HEK293 (cell line): Measurements from ENCODE around the gene SNRNP70.

Experiments
- CTCF ChIA-PET: fragments of 350-600 bp; formaldehyde crosslinking; extraction: SDS; loops from one replicate; lab custom pipeline; 2021; ENCODE audit warnings: antibody characterized with exemption; lab: Yijun Ruan, JAX
- POLR2A ChIA-PET: fragments of 300-600 bp; formaldehyde crosslinking; extraction: SDS; loops from one replicate; lab custom pipeline; 2020; ENCODE audit warnings: antibody characterized with exemption, inconsistent platforms; lab: Yijun Ruan, JAX
- H3K27ac ChIP-seq: fragments of 200-500 bp; sonication (Bioruptor generic); 2 replicates; pipeline ENCODE4 v1.5.1; 2014; ENCODE audit warnings: low read depth, low read length, control low read depth, inconsistent platforms; ENCODE audit errors: extremely low read depth
- H3K36me3 ChIP-seq, 2 experiments: fragments of 200-500 bp in 1 of 2; sonication (Bioruptor generic) in 1 of 2; 1 replicate in 1 of 2; 2 replicates in 1 of 2; pipeline ENCODE4 v1.5.1; 2014 to 2017; ENCODE audit warnings: inconsistent platforms in 2 of 2, low read length in 2 of 2; ENCODE audit not compliant: control insufficient read depth in 2 of 2, insufficient read depth in 1 of 2
- H3K4me1 ChIP-seq: fragments of 200-500 bp; sonication (Bioruptor generic); 2 replicates; pipeline ENCODE4 v1.5.1; 2014; ENCODE audit warnings: mild to moderate bottlenecking, low read length, inconsistent platforms; ENCODE audit not compliant: control insufficient read depth, insufficient read depth
- H3K4me3 ChIP-seq: 2 replicates; pipeline ENCODE4 v1.5.1; 2011; ENCODE audit warnings: low read depth, mild to moderate bottlenecking, control low read depth, low read length, moderate library complexity
- H3K9me3 ChIP-seq: fragments of 200-500 bp; sonication (Bioruptor generic); 2 replicates; pipeline ENCODE4 v1.5.1; 2014; ENCODE audit warnings: low read depth, low read length, inconsistent platforms; ENCODE audit not compliant: control insufficient read depth, insufficient read depth
- GLIS2 ChIP-seq: fragments of 450-650 bp; formaldehyde crosslinking; IDR thresholded peaks from 2 replicates; pipeline ENCODE4 v1.5.1; 2016; ENCODE audit warnings: missing biosample characterization, missing genetic modification characterization
- OSR2 ChIP-seq: fragments of 450-650 bp; formaldehyde crosslinking; IDR thresholded peaks from 2 replicates; pipeline ENCODE4 v1.5.1; 2016; ENCODE audit warnings: missing biosample characterization, missing genetic modification characterization
- SP3 ChIP-seq: fragments of 450-650 bp; formaldehyde crosslinking; IDR thresholded peaks from 2 replicates; pipeline ENCODE4 v1.5.1; 2016; ENCODE audit warnings: missing biosample characterization, missing genetic modification characterization
- TCF7L2 ChIP-seq: IDR thresholded peaks from 2 replicates; pipeline ENCODE4 v1.6.1; 2011; ENCODE audit warnings: low read depth, mild to moderate bottlenecking, inconsistent platforms, low read length, moderate library complexity, borderline replicate concordance
- ZBTB17 ChIP-seq: fragments of 450-650 bp; formaldehyde crosslinking; IDR thresholded peaks from 2 replicates; pipeline ENCODE4 v1.5.1; 2016; ENCODE audit warnings: missing biosample characterization, missing genetic modification characterization
- ZFHX2 ChIP-seq: fragments of 450-650 bp; formaldehyde crosslinking; conservative IDR thresholded peaks from 2 replicates; pipeline ENCODE4 v1.5.1; 2016; ENCODE audit warnings: missing biosample characterization, missing genetic modification characterization
- ZNF133 ChIP-seq: fragments of 450-650 bp; formaldehyde crosslinking; IDR thresholded peaks from 2 replicates; pipeline ENCODE4 v1.5.1; 2016; ENCODE audit warnings: missing biosample characterization, missing genetic modification characterization
- ZNF138 ChIP-seq: fragments of 450-650 bp; formaldehyde crosslinking; IDR thresholded peaks from 2 replicates; pipeline ENCODE4 v1.5.1; 2016; ENCODE audit warnings: missing biosample characterization, missing genetic modification characterization, borderline replicate concordance
- ZNF354C ChIP-seq: fragments of 450-650 bp; formaldehyde crosslinking; IDR thresholded peaks from 2 replicates; pipeline ENCODE4 v1.5.1; 2016; ENCODE audit warnings: missing biosample characterization, missing genetic modification characterization, low read depth, borderline replicate concordance
- ZNF404 ChIP-seq: fragments of 450-650 bp; formaldehyde crosslinking; IDR thresholded peaks from 2 replicates; pipeline ENCODE4 v1.5.1; 2017; ENCODE audit warnings: missing biosample characterization, missing genetic modification characterization
- ZNF501 ChIP-seq: fragments of 450-650 bp; formaldehyde crosslinking; IDR thresholded peaks from 2 replicates; pipeline ENCODE4 v1.5.1; 2016; ENCODE audit warnings: missing biosample characterization, missing genetic modification characterization
- ZNF544 ChIP-seq: fragments of 450-650 bp; formaldehyde crosslinking; IDR thresholded peaks from 2 replicates; pipeline ENCODE4 v1.5.0; 2017; ENCODE audit warnings: missing biosample characterization, missing genetic modification characterization
- ZNF555 ChIP-seq: fragments of 450-650 bp; formaldehyde crosslinking; conservative IDR thresholded peaks from 2 replicates; pipeline ENCODE4 v1.5.1; 2017; ENCODE audit warnings: missing biosample characterization, mild to moderate bottlenecking, missing genetic modification characterization, inconsistent platforms
- ZNF560 ChIP-seq: fragments of 450-650 bp; formaldehyde crosslinking; IDR thresholded peaks from 2 replicates; pipeline ENCODE4 v1.5.1; 2017; ENCODE audit warnings: missing biosample characterization, missing genetic modification characterization, borderline replicate concordance
- ZNF747 ChIP-seq: fragments of 450-650 bp; formaldehyde crosslinking; IDR thresholded peaks from 2 replicates; pipeline ENCODE4 v1.5.1; 2016; ENCODE audit warnings: missing biosample characterization, missing genetic modification characterization
- ZNF76 ChIP-seq: fragments of 450-650 bp; formaldehyde crosslinking; IDR thresholded peaks from 2 replicates; pipeline ENCODE4; 2016; ENCODE audit warnings: low read depth, missing biosample characterization, missing genetic modification characterization, borderline replicate concordance
- ZSCAN23 ChIP-seq: fragments of 450-650 bp; formaldehyde crosslinking; IDR thresholded peaks from 2 replicates; pipeline ENCODE4 v1.5.1; 2016; ENCODE audit warnings: missing biosample characterization, missing genetic modification characterization
- ZSCAN30 ChIP-seq: fragments of 450-650 bp; IDR thresholded peaks from 2 replicates; pipeline ENCODE4 v1.5.1; 2018; ENCODE audit warnings: missing biosample characterization, mild to moderate bottlenecking, missing genetic modification characterization, moderate library complexity
- TF ChIP-seq, protein P1 (sequence below): fragments of 450-650 bp; formaldehyde crosslinking; IDR thresholded peaks from 2 replicates; pipeline ENCODE4 v1.5.1; 2016; ENCODE audit warnings: missing biosample characterization, missing genetic modification characterization
- TF ChIP-seq, protein P2 (sequence below): fragments of 450-650 bp; IDR thresholded peaks from 2 replicates; pipeline ENCODE4 v1.5.1; 2018; ENCODE audit warnings: missing biosample characterization, missing genetic modification characterization
- TF ChIP-seq, protein P3 (sequence below): fragments of 450-650 bp; formaldehyde crosslinking; optimal IDR thresholded peaks from 2 replicates; pipeline ENCODE3; 2016; ENCODE audit warnings: missing biosample characterization, mild to moderate bottlenecking, missing genetic modification characterization
- TF ChIP-seq, protein P4 (sequence below): fragments of 450-650 bp; formaldehyde crosslinking; IDR thresholded peaks from 2 replicates; pipeline ENCODE4 v1.5.1; 2016; ENCODE audit warnings: missing biosample characterization, missing genetic modification characterization
- TF ChIP-seq, protein P5 (sequence below): fragments of 450-650 bp; formaldehyde crosslinking; conservative IDR thresholded peaks from 2 replicates; pipeline ENCODE4 v1.5.1; 2016; ENCODE audit warnings: low read depth, missing biosample characterization, missing genetic modification characterization

Gene SNRNP70

DNA sequence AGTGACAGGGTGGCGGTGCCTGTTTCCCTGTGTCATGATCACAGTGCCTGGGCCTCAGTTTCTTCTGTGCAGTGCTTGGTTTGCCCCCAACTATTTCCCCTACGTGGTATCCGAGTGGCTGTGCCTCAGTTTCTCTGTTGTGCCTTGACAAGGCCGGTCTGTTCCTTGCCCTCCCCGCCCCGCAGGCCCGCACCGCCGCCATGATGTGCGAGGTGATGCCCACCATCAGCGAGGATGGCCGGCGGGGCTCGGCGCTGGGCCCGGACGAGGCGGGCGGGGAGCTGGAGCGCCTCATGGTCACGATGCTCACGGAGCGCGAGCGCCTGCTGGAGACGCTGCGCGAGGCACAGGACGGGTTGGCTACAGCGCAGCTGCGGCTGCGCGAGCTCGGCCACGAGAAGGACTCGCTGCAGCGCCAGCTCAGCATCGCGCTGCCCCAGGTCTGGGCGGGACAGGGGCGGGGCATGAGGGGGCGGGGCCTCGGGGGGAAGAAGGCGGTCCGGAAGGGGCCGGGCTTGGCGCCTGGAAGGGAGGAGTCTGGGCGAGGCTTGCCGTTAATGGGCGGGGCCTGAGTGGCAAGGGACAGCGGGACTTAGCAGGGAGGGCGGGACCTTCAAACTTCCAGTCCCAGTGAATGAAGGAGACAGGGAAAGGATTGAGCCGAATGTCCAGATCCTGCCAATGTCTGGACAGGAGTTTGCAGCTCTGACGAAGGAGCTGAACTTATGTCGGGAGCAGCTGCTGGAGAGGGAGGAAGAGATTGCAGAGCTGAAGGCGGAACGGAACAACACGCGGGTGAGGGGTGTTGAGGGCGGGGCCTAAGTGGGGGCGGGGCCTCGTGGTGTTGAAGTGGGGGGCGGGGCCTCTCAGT is 42.7 kb downstream of the SNRNP70 start (continued):
- TF ChIP-seq, protein P1, sequence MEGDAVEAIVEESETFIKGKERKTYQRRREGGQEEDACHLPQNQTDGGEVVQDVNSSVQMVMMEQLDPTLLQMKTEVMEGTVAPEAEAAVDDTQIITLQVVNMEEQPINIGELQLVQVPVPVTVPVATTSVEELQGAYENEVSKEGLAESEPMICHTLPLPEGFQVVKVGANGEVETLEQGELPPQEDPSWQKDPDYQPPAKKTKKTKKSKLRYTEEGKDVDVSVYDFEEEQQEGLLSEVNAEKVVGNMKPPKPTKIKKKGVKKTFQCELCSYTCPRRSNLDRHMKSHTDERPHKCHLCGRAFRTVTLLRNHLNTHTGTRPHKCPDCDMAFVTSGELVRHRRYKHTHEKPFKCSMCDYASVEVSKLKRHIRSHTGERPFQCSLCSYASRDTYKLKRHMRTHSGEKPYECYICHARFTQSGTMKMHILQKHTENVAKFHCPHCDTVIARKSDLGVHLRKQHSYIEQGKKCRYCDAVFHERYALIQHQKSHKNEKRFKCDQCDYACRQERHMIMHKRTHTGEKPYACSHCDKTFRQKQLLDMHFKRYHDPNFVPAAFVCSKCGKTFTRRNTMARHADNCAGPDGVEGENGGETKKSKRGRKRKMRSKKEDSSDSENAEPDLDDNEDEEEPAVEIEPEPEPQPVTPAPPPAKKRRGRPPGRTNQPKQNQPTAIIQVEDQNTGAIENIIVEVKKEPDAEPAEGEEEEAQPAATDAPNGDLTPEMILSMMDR (tag by site-specific recombination): peak; percentile 85
- TF ChIP-seq ZFHX2 (no peak), ZNF555 (tag by site-specific recombination) (no peak), ZNF133 (tag by site-specific recombination) (no peak), ZSCAN23 (tag by site-specific recombination) (no peak), ZNF560 (tag by site-specific recombination) (no peak), ZNF544 (no peak), ZNF138 (tag by site-specific recombination) (no peak), TCF7L2 (no peak), ZNF354C (tag by site-specific recombination) (no peak), OSR2 (no peak), ZSCAN30 (peak; percentile 73; the same call in 1 of the 2 replicates), ZNF501 (tag by site-specific recombination) (peak; percentile 22; the same call in 1 of the 2 replicates), SP3 (tag by site-specific recombination) (peak; percentile 96), ZNF404 (no peak), ZBTB17 (tag by site-specific recombination) (peak; percentile 71), ZNF747 (tag by site-specific recombination) (no peak)
- TF ChIP-seq, protein P2, sequence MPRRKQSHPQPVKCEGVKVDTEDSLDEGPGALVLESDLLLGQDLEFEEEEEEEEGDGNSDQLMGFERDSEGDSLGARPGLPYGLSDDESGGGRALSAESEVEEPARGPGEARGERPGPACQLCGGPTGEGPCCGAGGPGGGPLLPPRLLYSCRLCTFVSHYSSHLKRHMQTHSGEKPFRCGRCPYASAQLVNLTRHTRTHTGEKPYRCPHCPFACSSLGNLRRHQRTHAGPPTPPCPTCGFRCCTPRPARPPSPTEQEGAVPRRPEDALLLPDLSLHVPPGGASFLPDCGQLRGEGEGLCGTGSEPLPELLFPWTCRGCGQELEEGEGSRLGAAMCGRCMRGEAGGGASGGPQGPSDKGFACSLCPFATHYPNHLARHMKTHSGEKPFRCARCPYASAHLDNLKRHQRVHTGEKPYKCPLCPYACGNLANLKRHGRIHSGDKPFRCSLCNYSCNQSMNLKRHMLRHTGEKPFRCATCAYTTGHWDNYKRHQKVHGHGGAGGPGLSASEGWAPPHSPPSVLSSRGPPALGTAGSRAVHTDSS (tag by site-specific recombination): no peak
- TF ChIP-seq, protein P3, sequence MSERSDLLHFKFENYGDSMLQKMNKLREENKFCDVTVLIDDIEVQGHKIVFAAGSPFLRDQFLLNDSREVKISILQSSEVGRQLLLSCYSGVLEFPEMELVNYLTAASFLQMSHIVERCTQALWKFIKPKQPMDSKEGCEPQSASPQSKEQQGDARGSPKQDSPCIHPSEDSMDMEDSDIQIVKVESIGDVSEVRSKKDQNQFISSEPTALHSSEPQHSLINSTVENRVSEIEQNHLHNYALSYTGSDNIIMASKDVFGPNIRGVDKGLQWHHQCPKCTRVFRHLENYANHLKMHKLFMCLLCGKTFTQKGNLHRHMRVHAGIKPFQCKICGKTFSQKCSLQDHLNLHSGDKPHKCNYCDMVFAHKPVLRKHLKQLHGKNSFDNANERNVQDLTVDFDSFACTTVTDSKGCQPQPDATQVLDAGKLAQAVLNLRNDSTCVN (tag by site-specific recombination): peak; percentile 85

DNA sequence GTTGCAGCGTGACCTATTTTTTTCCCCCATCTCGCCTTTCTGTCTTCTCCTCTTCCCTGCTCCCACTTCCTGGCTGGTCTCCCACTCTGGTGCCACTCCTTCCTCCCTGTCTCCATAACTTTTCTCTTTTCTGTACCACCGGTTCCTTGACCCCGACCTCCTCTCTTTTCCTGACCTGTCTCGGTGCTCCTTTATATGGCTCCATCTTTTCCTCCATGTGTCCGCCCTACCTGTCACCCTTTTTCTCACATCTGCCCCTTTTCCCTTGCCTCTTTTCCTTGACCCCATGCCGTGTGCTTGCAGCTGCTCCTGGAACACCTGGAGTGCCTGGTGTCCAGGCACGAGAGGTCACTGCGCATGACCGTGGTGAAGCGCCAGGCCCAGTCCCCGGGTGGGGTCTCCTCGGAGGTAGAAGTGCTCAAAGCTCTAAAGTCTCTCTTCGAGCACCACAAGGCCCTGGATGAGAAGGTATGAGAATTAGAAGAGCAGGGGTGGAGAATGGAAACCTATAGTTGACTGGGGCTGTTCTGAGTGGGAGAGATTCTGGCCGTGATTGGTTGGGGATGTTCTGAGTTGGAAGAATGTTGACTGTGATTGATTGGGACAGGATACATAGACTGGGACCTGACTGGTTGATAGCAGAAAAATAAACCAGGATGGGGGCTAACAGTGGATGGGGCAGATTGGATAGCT is 43.4 kb downstream of the SNRNP70 start:
- no peaks in the 10 kb centered on the region for H3K9me3 ChIP-seq
- peaks cover 0 to 18% of the 10 kb centered on the region in 2 experiments; a peak in 2 of 3 replicates for H3K36me3 ChIP-seq
- ChIA-PET CTCF (interaction anchor here (0.6 to 3.2 kb wide), 10 partner anchors 15 to 202 kb away, joined by 3 to 20 read pairs (median 4); partner anchors contain the start of gene LIN7B), POLR2A (interaction anchor here (0.5 to 1.4 kb wide), 12 partner anchors 9 to 69 kb away, joined by 4 to 27 read pairs (median 8); partner anchors contain the start of genes C19orf73, LIN7B and PPFIA3)
- H3K4me3 ChIP-seq: no peak overlapping the region
- no peak overlapping the region for H3K27ac ChIP-seq
- peaks cover 7% of the 10 kb centered on the region for H3K4me1 ChIP-seq
- TF ChIP-seq ZNF76 (tag by site-specific recombination): 0 out of 2 replicates have a peak, but pooled peaks have one; percentile 38
- TF ChIP-seq ZBTB17 (tag by site-specific recombination): peak; percentile 46; the same call in 1 of the 2 replicates
- TF ChIP-seq, protein P4, sequence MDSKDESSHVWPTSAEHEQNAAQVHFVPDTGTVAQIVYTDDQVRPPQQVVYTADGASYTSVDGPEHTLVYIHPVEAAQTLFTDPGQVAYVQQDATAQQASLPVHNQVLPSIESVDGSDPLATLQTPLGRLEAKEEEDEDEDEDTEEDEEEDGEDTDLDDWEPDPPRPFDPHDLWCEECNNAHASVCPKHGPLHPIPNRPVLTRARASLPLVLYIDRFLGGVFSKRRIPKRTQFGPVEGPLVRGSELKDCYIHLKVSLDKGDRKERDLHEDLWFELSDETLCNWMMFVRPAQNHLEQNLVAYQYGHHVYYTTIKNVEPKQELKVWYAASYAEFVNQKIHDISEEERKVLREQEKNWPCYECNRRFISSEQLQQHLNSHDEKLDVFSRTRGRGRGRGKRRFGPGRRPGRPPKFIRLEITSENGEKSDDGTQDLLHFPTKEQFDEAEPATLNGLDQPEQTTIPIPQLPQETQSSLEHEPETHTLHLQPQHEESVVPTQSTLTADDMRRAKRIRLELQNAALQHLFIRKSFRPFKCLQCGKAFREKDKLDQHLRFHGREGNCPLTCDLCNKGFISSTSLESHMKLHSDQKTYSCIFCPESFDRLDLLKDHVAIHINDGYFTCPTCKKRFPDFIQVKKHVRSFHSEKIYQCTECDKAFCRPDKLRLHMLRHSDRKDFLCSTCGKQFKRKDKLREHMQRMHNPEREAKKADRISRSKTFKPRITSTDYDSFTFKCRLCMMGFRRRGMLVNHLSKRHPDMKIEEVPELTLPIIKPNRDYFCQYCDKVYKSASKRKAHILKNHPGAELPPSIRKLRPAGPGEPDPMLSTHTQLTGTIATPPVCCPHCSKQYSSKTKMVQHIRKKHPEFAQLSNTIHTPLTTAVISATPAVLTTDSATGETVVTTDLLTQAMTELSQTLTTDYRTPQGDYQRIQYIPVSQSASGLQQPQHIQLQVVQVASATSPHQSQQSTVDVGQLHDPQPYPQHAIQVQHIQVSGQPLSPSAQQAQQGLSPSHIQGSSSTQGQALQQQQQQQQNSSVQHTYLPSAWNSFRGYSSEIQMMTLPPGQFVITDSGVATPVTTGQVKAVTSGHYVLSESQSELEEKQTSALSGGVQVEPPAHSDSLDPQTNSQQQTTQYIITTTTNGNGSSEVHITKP (tag by site-specific recombination): 0 out of 2 replicates have a peak, but pooled peaks have one; percentile 4
- no peak for TF ChIP-seq GLIS2 (tag by site-specific recombination)
- TF ChIP-seq, protein P5, sequence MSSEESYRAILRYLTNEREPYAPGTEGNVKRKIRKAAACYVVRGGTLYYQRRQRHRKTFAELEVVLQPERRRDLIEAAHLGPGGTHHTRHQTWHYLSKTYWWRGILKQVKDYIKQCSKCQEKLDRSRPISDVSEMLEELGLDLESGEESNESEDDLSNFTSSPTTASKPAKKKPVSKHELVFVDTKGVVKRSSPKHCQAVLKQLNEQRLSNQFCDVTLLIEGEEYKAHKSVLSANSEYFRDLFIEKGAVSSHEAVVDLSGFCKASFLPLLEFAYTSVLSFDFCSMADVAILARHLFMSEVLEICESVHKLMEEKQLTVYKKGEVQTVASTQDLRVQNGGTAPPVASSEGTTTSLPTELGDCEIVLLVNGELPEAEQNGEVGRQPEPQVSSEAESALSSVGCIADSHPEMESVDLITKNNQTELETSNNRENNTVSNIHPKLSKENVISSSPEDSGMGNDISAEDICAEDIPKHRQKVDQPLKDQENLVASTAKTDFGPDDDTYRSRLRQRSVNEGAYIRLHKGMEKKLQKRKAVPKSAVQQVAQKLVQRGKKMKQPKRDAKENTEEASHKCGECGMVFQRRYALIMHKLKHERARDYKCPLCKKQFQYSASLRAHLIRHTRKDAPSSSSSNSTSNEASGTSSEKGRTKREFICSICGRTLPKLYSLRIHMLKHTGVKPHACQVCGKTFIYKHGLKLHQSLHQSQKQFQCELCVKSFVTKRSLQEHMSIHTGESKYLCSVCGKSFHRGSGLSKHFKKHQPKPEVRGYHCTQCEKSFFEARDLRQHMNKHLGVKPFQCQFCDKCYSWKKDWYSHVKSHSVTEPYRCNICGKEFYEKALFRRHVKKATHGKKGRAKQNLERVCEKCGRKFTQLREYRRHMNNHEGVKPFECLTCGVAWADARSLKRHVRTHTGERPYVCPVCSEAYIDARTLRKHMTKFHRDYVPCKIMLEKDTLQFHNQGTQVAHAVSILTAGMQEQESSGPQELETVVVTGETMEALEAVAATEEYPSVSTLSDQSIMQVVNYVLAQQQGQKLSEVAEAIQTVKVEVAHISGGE (tag by site-specific recombination): peak; percentile 44; the same call in 1 of the 2 replicates
